Measurements from ENCODE around the gene SYT1.

- no peak for TF ChIP-seq CTCF (conservative IDR thresholded peaks at IDR 0.05; ENCODE audit: low read length)
- TF ChIP-seq EZH2phosphoT487 (IDR thresholded peaks at IDR 0.05; ENCODE audit: borderline replicate concordance, low read depth, low read length): no peak
Measured at GRCh38 chr12:79411791-79412190, 547.2 kb downstream of the SYT1 start.

All from OCI-LY7 (cell line).